NOMO-1 treated with dmso at 0.1 percent for 144 hours (cell line): Measurements from ENCODE around the gene KXD1.
"Not testable (repeated sequence)": the region's sequence is repeated elsewhere in the genome, so short reads cannot be mapped to it uniquely, and the experiment has no call there.

ENCODE experiments used
- DNase-seq: peaks from one replicate; lab custom pipeline; 2025; ENCODE audit not compliant: unreplicated experiment; lab: John Stamatoyannopoulos, UW

Gene KXD1

DNA sequence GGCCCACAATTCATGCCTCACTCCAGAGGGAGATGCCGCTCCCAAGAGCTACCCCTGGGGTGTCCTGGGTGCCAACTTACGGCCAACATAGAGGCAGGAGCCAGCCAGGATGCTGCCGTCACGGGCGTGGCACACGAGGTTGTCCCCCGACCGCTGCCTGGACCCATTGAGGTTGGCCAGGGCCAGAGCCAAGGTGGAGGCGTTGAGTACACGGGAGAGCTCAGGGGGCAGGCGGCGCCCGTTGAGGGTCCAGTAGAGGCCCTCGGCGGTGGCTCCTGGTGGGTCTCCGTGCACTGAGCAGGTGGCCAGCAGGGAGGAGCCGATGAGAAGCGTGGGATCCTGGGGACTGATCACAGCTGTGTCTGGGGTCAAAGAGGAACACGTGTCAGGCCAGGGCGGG lies 41.8 kb downstream of the KXD1 start:
- no peak for DNase-seq

DNA sequence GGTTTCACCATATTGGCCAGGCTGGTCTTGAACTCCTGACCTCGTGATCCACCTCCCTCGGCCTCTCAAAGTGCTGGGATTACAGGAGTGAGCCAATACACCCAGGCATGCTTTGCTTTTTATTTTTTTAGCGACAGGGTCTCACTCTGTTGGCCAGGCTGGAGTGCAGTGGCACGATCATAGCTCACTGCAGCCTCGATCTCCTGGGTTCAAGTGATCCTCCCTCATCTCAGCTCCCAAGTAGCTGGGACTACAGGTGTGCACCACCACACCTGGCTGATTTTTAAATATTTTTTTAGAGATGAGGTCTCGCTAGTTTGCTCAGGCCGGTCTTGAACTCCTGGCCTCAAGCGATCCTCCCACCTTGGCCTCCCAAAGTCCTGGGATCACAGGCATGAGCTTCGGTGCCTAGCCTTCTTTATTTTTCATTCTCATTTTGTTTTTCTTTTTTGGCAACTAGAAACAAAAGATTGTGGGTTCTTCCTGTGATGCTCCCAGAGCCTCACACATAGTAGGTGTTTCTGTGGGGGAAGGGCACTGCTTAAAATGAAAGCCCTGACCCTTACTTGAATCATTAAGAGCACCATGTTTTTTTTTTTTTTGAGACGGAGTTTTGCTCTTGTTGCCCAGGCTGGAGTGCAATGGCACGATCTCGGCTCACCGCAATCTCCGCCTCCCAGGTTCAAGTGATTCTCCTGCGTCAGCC lies 43.2 kb downstream of the KXD1 start:
- not testable (repeated sequence) for DNase-seq

DNA sequence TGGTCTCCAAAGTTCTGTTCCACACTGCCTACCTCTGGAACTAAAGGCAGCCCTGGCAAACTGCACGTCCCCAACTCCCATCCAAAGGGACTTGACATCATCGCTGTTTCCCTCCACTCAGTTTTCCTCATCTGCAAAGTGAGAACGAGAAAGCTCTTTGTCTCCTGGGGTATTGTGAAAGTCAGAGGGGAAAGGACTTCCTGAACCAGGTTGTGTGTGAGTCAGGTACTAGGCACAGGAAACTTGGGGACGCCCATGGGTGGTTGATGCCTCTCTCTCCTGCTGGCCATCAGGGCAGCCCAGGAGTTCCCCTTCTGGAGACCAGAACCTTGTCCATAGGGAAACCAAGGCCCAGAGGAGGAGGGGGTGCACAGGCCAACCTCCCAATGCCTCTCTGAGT lies 44.2 kb downstream of the KXD1 start:
- no peak for DNase-seq

DNA sequence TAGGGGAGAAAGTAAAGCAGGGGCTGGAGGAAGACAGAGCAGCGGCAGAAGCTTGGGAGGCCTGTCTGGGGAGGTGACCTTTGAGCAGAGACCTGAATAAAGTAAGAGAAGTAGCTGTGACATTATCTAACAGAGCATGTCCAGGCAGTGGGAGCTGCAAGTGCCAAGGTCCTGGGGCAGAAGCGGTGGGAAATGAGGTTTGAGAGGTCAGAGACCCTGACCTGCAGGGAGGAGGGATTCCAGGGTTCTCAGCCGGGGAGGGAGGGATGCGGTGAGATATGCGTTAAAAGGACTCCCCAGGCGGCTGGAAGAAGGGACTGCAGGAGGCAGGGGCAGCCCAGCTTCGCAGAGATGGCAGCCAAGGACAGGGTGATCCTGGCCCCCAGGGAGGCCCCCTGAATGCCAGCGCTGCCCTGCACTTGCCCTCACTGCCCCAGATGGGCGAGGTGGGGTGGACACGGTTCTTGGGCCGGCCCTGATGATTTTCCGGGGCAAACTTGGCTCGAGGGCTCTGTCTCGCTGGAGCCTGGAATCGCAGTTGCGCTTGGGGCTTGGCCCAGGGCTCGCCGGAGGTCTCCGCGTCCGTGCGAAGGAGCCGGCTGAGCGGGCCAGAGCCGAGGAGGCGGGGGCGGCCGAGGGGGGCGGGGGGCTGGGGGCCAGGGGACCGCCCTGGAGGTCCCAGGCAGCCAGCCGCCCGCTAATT lies 45.7 kb downstream of the KXD1 start:
- no peak for DNase-seq

DNA sequence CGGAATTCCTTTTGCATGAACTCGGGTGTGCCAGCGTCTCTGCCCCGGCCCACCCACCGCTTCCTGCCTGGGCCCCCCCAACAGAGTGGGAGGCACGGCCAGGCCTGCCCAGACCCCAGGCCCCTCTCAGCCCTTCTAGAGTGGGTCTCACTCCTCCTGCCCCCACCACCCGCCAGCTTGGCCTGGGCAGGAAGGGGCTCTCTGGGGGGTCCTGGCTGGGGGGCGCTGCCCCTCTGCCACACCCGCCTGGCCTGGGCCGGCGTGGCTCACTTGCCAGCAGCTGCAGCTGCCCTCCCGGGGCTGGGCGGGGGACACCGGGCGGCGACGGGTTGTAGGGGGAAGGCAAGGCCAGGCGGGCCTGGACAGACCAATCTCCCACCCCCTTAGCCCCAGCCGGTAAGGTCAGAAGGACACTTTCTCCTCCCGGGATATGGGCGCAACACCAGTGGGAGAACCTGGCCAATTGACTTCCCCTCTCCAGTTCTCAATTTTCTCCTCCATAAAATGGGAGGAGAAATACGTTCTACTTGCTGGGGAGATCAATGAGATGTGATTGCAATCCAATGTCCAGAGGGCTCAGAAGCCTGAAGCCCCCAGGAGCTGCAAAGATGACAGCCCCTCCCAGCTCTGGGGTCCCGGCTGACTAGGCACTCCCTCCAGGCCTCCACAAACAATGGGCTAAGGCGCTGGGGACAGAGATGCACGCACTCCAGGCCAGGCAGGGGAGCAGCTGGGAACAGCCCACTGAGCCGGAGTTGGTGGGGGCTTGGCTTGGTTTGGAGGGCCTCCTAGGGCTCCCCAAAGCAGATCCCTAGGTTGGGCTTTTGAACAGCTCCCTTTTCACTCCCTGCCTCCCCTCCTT lies 46.5 kb downstream of the KXD1 start:
- no peak for DNase-seq

DNA sequence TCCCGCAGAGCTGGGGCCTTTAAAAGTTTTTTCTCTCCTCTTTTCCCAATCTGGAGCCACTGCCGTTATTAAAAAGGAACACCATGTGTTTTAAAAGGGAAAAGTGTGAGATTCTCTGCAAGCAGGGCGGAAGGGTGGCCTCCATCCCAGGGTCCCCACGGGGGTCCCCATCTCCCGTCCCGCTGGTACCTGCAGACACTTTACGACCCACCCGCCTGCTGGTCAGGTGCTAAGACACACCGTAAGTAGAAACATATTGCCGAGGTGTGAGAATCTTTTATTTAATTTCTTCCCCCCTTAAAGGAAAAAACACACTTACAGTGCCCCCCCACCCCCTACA lies 47.1 kb downstream of the KXD1 start:
- no peak for DNase-seq

DNA sequence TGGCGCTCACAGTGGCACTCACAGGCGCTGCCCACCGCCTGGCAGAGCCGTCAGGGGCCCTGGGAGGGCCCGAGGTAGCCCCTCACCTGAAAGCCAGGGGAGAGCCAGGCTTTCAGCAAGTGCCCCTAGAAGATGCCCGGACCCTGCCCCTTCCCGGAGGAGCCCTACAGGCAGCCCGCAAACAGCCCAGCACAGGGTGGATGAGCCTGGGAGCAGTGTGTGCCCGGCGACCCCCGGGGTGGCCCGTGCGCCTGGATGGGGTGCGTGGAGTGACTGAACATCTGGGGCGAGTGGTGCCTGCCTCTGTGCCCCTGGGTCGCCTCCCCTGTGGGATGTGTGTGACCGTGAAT lies 47.5 kb downstream of the KXD1 start:
- DNase-seq, result no peak

DNA sequence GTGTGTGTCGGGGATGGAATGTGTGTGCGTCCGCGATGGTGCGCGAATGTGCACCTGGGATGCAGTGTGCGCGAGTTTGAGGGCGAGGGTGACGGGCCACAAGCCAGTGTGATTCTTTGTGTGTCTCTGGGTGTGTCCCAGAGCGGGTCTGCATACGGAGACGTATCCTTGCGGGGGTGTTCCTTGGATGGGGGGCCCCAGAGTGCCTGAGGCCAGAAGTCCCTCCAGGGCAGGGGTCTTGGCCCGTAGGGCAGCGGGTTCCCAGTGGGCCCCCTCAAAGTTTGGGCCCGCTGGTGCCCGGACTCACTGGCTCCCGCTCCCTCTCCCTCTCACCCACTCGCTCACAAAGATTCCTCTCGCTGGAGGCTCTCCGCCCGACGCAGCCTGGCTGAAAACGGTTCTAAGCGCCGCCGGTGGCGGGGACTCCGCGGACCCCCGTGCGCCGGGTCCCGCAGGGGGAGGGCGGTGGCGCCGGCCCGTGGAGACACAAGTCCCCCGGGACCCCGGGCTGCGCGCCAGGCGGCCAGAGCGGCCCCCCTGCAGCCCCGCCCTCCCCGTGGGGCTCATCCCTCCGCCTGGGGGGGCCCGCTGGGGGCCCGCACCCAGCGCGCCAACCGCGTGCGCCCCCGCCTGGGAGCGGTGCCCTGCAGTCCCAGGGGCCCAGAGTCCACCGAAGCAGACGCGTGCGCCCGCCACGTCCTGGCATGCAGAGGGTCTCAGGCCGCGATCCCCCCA lies 48.0 kb downstream of the KXD1 start:
- no peak for DNase-seq

DNA sequence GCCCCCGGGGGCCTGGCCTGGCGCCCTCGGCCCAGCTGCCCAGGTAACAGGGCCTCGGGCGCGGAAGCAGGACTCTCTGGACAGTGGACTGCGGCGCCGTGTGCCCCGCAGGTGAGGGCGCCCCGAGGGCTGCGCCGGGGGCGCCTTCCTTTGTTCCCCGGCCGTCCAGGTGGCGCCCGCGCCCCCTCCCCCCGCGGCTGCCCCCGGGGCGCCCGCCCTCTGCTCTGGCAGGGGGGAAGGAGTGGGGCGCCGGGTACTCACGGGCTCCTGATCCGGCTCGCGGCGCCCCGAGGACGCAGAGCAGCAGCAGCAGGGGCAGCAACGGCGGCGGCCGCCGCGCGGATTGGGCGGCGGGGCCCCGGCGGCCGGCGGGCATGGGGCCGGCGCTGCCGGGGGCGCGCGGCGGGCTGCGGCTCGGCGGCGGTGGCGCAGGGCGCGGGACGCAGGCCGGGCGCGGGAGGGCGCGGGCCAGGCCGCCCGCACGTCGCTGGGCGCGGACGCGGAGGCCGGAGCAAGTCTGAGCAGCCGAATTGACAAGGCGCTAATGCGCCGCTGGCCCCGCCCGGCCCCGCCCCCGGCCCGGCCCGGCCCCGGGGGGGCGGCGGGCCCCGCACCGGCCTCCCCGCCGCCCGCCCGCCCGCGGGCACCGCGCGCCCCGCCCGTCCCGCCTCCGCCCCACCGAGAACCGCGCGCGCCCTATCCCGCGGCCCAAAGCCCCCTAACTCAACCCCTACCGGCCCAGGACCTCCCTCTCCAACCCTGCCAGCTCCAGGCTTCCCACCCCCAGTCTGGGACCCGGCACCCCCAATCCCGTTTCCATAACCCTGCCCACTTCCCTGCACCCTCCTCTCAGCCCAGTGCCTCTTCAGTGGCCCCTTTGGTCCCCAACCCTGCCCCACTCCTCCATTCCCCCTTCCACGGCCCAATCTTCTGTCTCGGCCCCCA lies 48.9 kb downstream of the KXD1 start, which contains the start of gene CRLF1:
TSS of gene CRLF1 (minus strand) at position 519 of the 945 bp plus-strand sequence. CDS start at position 376, 143 bp downstream.
- no peak for DNase-seq

DNA sequence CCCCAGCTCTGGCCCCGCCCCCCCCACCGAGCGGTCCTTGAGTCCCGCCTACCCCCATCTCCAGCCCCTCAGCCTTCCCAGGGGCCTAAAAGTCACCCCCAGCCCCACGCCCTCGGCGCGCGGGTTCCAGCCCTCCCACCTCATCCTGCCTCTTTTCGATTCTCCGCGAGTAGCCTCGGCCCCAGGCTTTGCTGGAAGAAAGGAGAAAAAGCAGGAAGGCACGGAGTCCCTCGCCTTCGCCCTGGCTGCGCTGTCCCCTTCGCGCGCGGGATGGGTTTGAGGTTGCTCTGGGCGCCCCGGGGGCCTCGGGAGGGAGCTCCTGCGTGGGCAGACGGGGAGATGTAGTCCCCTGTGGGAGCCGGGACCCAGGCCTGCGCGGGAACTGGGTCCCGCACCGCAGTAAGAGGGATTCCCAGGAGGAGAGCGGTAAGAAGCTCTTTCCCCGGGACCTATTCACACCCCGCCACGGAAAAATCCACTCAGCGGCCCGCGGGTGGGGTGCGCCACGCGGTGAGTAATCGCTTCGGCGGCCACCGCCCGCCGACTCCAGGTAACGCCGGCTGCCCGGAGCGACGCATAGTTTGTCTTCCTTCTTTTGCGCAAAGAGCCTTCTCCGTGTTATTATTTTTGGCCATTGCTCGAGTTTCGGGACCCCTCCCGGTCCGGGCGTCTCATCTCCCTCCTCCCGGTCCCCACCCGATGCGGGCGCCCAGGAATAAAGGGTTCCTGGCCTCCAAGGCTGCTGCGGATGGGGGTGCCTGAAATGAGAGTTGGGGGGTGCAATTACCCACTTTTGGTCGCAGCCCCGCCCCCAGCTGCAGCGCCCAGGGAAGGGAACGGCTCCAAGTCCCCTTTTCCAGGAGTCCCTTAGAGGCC lies 49.8 kb downstream of the KXD1 start:
- DNase-seq, result no peak

DNA sequence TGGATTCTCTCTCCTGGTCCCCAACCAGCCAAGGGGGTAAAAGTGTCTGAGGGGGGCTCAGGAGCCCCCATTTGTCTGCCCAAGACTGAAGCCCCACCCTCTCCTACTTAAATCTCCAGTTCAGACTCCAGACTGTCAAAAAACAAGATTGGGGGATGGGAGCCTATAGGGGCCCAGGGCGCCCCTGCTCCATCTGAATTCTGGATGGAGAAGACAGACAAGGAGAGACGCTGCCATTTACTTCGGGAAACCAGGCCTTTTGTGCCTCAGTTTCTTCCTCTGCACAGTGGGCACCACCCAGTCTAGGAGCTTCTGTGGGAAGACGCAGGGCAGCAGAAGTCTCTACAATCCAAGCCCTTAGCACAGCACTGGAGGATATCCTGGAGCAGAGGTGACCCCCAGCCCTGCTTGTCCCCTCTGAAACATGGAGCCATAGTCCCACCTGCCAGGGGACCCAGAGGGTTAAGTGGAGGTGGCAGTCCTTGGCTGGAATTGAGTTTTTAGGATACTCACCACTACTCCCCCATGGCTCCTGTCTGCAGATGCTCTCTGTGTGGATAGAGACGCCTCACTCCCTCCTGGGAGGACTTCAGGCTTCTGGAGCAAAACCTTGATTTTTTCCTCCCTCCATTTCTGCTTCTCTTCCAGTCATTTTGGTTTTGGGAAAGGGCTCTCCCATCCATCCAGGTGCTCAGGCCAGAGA lies 50.6 kb downstream of the KXD1 start:
- DNase-seq, result no peak

DNA sequence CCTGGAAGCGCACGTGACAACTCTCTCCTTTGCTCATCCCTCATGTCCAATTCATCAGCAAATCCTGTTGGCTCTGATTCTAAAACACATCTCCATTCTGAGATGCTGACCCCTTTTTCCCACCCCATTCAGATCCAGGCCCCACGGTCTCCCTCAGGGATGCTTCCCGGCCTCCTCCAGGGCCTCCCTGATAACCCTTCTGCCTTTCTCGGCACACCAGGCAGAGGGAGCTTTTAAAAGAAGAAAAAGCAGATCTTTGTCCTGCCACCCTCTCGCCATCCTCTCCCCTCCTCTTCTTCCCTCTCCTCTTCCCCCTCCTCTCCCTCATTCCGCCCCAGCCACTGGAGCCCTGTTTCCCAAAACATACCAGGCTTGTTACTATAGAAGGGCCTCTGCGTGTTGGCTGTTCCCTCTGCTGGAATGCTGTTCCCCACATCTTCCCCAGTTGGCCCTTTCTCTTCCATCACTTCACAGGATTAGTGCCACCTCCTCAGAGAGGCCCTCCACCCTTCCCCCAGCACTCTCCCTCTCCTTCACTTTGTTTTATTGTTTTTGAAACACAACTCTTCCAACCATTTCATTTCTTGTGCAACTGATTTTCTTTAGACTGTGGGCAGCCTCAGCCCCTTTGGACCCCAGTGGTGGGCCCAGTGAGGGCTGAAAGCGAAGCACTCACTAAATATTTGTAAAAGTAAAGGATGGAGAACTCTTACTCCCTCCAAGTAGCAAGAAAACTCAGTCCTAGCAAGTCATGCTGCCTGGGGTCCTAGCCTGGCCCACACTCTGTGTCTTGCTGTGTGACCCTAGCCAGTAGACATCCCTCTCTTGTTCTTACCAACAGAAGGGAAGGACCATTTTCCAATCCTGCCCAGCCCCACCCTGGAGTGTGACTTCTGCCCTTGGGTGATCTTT lies 51.4 kb downstream of the KXD1 start:
- no peak for DNase-seq

DNA sequence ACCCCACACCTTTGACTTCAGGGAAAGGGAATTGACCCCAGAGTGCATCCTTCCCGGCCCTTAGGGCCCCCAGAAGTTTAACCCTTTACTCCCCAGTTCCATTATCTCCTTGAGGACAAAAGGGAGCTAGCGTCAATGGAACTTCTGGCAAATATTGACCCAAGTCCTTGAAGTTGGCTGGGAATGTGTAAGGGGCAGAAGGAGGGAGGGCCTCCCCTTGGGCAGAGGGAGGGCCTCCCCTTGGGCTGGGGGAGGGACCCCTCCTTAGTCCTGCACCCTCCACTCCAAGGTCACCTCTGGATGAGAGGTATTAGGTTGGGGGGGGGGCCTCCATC lies 52.0 kb downstream of the KXD1 start:
- no peak for DNase-seq

DNA sequence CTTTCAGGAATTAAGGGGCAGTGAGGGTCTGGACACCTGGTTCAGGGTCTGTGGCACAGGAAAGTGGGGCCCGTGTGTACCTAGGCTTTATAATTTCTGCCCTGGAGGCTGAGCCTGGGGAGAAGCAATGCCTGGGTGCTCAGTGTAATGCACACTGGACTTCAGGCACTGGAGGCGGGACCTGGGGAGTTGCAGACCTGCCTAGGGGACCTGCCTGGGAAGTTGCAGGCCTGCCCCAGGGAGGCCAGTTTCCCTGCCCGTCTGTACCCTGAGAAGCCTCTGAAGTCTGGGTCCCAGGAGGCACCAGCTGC lies 52.5 kb downstream of the KXD1 start:
- no peak for DNase-seq

DNA sequence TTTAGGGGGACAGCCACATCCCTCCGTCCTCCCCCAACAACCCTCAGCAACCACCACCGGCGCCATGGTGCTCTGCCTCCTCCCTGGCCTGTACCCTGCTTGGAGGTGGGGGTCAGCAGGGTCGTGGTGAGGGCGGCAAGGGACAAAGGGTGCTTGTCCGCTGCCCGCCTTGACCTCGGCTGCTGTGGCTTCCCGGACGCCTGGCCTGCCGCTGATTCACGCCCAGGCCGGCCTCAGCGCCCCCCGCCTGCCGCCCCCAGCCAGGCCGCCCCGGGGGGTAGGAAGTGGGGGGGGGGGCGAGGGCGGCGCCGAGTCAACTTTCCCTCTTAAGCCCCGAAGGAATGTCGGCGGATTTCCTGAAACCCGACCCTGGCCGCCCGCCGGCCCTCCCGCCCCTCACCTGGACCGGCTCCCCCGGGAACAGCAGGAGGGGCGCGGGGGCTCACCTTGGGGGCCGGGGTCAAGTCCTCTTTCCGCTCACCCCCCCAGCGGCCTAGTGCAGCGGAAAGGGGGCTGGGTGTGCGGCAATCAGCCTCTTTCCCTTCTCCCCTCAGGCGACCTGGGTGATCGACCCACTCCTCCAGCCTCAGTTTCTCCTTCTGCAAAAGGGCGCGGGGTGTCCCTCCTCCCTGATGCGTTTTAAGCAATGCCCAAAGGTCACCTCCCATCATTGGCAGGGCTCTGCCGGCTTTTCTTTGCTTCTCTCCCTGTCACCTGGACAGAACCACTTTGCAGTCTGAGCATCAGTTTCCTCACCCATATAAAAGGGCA lies 53.1 kb downstream of the KXD1 start:
- no peak for DNase-seq

DNA sequence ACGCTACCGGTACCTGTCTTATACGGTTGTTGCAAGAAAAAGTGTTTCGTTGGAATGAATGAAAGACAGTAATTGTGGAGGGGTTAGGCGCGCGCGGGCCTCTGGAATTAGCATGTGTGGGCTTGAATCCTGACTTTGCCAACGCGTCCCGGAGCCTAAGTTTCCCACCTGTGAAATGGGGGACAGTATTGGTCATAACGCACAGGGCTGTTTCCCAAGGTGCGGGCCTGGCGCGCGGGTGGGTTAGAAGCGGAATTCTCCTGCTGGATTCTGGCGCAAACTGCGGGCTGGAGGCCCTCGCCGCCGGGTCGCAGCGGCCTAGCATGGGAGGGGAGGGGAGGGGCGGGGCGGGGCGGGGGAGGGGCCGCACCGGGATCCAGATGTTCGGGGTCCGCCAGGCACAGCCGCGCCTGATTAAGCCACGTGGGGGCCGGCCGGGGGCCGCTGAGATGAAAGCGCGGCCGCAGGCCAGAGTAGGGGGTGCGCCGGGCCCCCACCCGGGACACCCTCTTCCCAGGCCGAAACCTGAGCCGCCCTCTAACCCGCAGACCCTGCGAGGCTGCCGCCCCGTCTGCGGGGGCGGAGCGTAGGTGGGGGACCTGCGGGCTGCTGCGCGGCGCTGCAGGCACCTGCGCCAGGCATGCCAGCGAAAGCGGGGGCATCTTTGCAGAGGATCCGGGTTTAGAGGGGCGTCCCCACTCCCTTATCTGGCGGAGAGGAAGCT lies 53.8 kb downstream of the KXD1 start:
- DNase-seq, result no peak
